ENCODE results near the gene LAG3. TPM values are rescaled to one million over a fixed set of nuclear protein-coding genes. Genes with fewer than 3 reads are reported as not detected.
"Not testable (repeated sequence)": the region's sequence is repeated elsewhere in the genome, so short reads cannot be mapped to it uniquely, and the experiment has no call there.

LAG3 gene
- polyA plus RNA-seq, 1 donor (not counting 4 experiments of a cell fraction or from before 2014, with no cell fraction given) = 0.09 TPM

DNA sequence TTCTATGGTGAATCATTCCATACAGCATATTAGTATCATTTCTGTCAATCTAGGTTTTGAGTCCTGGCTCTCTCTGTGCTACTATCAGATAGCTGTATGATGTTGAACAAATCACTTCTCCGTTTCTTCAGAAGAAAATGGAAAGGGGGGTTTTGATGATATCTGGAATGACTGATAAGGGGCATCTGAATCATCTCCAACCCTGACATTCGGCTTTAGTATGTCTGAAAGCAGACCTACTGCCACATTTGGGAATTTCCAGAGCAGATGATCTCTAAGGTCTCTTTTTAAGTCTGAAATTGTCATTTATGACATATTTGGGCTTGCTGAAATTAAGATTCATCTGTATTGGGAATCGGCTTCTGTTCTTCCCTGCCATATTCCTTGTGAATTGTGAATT is 29.5 kb upstream of the LAG3 start:
- H3K79me2 ChIP-seq (ENCODE audit: control insufficient read depth, insufficient read depth, low read length) = no peaks in the 10 kb centered on the region
- TF ChIP-seq CTCF (optimal IDR thresholded peaks at IDR 0.05 in 1 of 3, IDR thresholded peaks at IDR 0.05 in 1 of 3, conservative IDR thresholded peaks at IDR 0.05 in 1 of 3; ENCODE audit: extremely low read depth in 1 of 3, insufficient read depth in 2 of 3, low read length in 3 of 3) (no peak), EZH2 (IDR thresholded peaks at IDR 0.05; ENCODE audit: low read length) (no peak)
- no peak overlapping the region for H3K27ac ChIP-seq (ENCODE audit: control insufficient read depth, insufficient read depth, low read length)
- H3K4me3 ChIP-seq (ENCODE audit: control insufficient read depth in 2 of 3, extremely low read depth in 1 of 3, insufficient read depth in 2 of 3, low read depth in 1 of 3, low read length in 3 of 3) = no peak overlapping the region
- dilution Hi-C loops (cut with MboI; ENCODE audit: extremely low pct_ligation_motif_present, low sequenced_read_pairs) = no loop called here
- no peak overlapping the region for H3K4me2 ChIP-seq (ENCODE audit: control insufficient read depth, extremely low read depth, insufficient read depth, low read depth, low read length)
- H3K9me1 ChIP-seq (ENCODE audit: control insufficient read depth, extremely low read depth, insufficient read depth, low read length) = peaks cover 2% of the 10 kb centered on the region
- no peaks in the 10 kb centered on the region for H3K27me3 ChIP-seq (ENCODE audit: control insufficient read depth, extremely low read depth, insufficient read depth, low read length)
- peaks cover 13 to 21% of the 10 kb centered on the region in 2 experiments for H3K36me3 ChIP-seq (ENCODE audit: control insufficient read depth in 2 of 2, extremely low read depth in 1 of 2, insufficient read depth in 2 of 2, low read length in 2 of 2)
- no peaks in the 10 kb centered on the region for H3K9me3 ChIP-seq (ENCODE audit: control insufficient read depth, low read depth, low read length)
- no peak overlapping the region for H2AFZ ChIP-seq (ENCODE audit: control insufficient read depth, low read length)
- no peaks in the 10 kb centered on the region for H4K20me1 ChIP-seq (ENCODE audit: control insufficient read depth, extremely low read depth, insufficient read depth, low read length)
- FAIRE-seq = no peak
- H3K4me1 ChIP-seq (ENCODE audit: control insufficient read depth, extremely low read depth, insufficient read depth, low read length) = peaks cover 21% of the 10 kb centered on the region
- H3K9ac ChIP-seq (ENCODE audit: control insufficient read depth, extremely low read depth, insufficient read depth, low read length) = no peak overlapping the region
- DNase-seq (ENCODE audit: low read depth, low spot score) = no peak

- H3K36me3 ChIP-seq (ENCODE audit: control insufficient read depth in 2 of 2, extremely low read depth in 1 of 2, insufficient read depth in 2 of 2, low read length in 2 of 2) = peaks cover 15 to 25% of the 10 kb centered on the region in 2 experiments
- H2AFZ ChIP-seq (ENCODE audit: control insufficient read depth, low read length); H3K27ac ChIP-seq (ENCODE audit: control insufficient read depth, insufficient read depth, low read length); H3K4me2 ChIP-seq (ENCODE audit: control insufficient read depth, extremely low read depth, insufficient read depth, low read depth, low read length); H3K9me1 ChIP-seq (ENCODE audit: control insufficient read depth, extremely low read depth, insufficient read depth, low read length); DNase-seq (ENCODE audit: low read depth, low spot score); H3K9me3 ChIP-seq (ENCODE audit: control insufficient read depth, low read depth, low read length); H4K20me1 ChIP-seq (ENCODE audit: control insufficient read depth, extremely low read depth, insufficient read depth, low read length); dilution Hi-C loops (cut with MboI; ENCODE audit: extremely low pct_ligation_motif_present, low sequenced_read_pairs); H3K27me3 ChIP-seq (ENCODE audit: control insufficient read depth, extremely low read depth, insufficient read depth, low read length); H3K79me2 ChIP-seq (ENCODE audit: control insufficient read depth, insufficient read depth, low read length); FAIRE-seq; H3K4me3 ChIP-seq (ENCODE audit: control insufficient read depth in 2 of 3, extremely low read depth in 1 of 3, insufficient read depth in 2 of 3, low read depth in 1 of 3, low read length in 3 of 3); H3K9ac ChIP-seq (ENCODE audit: control insufficient read depth, extremely low read depth, insufficient read depth, low read length): not testable (repeated sequence)
- peaks cover 21% of the 10 kb centered on the region for H3K4me1 ChIP-seq (ENCODE audit: control insufficient read depth, extremely low read depth, insufficient read depth, low read length)
Observed at GRCh38 chr12:6743300-6743699, 29.0 kb upstream of the LAG3 start.
